Measurements from ENCODE around the gene SPTB.
A peak's percentile ranks its signal among the peaks of the same experiment; 100 is the strongest.

Gene SPTB

DNA sequence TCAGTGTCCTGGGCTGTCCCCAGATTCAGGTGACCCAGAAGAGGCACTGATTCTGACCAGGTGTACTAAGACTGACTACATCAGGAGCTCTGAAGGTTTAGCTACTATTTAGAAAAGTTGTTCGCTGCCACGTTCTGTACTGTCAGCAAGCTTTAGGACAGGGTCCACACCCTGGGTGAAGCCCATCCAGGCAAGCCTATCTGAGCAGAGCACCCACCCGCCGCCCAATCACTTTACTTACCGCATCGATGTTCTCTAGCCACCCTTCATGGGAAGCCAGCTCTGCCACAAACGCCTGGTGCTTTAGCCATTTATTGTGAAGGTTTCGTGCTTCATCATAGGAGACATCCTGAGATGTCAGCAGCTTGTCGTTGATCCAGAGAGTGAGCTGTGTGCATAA lies 95.7 kb downstream of the SPTB start:
- no peak for DNase-seq

DNA sequence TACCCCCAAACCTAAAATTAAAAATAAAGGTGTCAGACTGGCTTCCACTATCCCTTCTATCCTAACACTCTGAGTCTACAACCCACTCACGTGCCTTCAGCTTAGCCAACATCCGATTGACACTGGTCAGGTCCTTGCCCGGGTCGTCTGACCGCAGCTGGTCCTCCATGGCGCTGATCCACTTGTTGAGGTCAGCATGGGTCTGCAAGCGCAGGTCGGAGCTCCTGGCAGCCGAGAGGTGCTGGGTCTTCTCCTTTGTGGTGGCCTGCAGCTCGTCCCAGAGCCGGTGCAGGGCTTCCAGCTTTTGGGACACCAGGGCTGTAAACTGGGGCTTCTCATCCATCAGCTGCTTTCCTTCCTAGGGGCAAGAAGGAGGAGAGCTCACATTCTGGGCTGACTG lies 97.5 kb downstream of the SPTB start:
- DNase-seq = no peak

DNA sequence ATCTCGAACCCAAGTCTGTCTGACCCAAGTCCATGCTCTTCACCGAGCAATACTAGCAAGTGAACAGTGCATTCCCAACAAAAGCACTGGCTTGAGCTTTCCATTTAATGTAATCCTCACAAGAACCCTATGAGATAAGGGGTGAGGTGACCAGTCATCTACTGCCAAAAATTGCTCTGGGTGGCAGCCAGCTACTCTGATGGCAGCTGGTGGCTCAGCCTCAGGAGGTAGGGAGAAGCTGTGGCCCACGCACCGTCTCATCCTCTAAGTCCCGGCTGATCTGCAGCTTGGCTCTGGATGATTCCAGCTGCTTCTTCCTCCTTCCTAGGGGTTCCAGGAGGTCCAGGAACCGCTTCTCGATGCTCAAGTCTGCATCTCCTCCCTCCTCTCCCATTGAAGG lies 100.2 kb downstream of the SPTB start:
- DNase-seq = no peak

DNA sequence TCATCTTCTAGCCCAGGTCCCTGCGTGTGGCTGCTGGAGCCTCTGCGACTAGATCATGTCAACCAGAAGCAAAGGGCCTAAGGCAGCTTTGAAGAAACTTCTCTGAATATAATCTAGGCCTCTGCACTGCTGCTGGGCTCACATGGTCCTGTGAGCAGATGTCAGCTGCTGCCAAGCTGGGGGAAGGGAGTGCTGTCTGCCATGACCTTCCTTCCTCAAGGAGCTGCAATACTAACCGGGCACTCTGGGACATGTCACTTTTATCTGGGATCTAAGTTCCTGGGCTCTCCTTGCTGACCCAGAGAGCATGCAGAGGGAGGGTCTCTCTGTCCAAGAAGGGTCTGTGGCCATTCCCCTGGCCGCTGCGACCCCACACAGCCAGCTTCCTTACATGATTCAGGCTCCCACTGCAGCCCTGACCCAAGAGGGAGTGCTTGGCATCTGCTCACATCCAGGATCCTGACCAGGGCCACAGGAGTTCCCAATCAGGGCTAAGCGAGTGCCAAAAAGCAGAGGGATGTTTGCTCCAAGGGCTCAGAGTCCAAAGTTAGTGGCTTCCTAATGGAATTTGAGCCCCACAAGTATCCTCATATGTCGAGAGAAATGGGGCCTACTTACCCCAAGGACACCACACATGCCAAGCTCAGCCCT lies 101.5 kb downstream of the SPTB start:
- DNase-seq = no peak

DNA sequence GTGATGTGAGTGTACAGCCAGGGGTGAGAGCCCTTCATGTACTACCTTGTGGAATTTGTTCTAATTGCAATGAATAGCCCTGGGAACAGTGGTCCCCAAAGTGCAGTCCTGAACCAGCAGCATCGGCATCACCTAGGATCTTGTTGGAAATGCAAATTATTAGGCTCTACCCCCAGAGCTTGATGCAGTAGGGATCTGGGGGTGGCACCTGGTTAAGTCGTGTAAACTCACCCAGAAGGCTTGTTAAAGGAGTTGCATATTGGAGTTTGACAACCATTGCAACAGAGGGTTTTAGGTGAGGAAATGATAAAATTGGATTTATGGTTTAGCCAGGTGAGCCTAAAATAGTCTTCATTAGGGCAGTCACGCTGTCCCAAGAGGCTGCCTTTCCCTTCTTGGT lies 102.2 kb downstream of the SPTB start:
- no peak for DNase-seq

DNA sequence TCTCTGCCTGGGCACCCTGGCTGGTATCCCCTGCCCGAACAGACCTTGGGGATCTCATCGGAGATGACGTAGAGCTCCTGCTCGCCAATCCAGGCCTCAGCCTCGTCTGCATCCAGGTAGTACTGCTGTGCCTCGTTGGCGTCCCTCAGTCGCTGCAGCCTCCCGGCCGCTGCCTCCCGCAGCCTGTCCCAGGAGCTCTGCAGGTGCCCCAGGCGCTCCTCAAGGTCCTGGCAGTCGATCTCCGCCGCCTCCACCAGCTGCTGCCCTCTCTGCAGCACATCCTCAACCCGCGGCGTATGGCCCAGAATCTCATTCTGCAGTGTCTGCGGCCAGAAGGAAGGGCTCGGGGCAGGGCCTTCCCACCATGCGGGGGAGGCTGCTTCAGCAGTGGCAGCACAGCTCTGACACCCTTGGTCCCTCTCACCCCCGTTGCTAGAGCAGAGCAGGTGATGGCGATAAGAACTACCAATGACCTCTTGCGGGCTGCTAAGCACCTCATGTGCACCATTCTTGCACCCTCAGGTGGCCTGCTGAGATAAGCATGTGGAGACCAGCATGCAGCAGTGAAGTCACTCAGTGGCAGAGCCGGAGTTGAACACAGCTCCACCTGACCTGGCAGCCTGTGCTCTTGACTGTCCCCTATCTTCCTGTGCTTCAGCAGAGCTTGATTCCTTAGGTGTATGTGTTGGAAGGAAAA lies 104.5 kb downstream of the SPTB start:
- no peak for DNase-seq

DNA sequence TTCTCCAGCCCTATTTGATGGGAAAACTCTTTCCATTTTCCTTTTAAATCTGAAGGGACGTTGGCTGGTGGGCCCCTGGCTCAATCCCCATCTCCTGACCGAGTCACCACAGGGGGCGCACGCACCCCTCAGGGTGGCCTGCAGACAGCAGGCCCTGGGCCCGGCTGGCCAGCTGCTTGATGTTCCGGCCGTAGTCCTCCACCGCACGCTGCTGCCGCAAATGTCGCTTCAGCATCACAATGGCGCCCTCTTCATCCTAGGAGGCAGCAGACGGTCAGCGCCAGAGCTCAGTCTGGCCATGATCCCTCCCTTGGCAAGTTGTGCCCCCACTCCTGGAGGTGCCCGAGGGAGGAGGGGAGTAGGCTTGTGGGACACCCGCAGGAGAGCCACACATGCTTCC lies 105.4 kb downstream of the SPTB start:
- no peak for DNase-seq

DNA sequence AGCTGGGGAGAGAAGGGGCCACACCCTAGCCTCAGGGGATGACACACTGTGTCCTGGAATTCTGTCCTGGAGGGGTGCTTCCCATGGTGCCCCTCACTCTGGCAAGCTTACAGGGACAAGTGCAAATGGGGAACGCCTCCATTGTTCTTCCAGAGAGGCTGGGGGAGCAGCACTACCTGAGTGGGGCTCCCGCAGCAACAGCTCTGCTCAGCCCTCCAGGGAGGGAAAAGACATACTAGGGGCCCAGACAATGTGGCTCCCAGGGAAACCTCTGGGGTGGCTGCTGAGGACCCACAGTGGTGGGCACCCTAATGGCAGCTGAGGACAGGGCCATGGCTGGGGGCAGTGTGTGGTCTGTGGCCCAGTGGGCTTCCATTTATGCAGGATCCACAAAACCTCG lies 106.1 kb downstream of the SPTB start:
- DNase-seq = no peak

DNA sequence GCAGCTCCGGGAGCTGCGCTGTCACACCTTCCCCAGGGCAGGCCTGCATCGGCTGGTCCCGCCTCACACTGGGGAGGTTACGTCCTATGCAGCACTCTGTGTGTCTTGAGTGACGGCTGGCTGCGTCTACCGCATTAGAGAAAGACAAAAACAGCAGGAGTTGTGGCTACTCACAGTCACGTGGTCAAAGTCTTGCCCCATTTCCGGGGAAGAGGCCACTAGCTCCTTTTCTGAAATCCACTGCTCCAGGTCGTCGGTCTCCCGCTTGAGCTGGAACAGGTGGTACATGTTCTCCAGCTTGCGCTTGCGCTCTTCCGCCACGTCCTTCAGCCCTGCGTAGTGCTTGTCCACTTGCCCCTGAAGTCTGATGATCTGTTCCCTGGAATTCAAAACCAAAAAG lies 106.7 kb downstream of the SPTB start:
- DNase-seq = no peak

DNA sequence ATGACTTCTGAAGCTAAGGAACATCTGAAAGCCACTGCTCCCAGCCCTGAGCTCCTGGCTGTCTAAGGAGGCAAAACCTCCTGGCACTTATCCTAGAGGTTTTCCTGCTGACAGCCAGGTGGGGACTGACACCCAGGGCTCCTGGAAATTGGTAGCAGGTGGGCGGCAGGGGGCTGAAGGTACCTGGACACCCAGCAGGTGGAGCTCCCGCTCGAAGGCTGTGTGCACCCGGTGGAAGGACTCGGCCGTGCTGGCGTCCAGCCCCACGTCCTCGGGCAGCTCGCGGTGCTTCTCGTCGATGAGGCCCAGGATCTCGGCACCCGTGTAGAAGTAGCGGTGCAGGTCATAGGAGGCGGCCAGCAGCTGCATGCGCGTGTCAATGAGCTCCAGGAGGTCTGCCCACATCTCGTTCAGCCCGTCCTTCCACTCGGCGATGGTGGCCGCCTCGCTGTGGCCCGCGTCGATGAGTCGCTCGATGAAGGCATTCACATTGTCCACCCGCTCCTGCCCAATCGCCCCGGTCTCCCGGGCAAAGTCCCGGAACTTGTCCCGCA lies 107.2 kb downstream of the SPTB start:
- no peak for DNase-seq

DNA sequence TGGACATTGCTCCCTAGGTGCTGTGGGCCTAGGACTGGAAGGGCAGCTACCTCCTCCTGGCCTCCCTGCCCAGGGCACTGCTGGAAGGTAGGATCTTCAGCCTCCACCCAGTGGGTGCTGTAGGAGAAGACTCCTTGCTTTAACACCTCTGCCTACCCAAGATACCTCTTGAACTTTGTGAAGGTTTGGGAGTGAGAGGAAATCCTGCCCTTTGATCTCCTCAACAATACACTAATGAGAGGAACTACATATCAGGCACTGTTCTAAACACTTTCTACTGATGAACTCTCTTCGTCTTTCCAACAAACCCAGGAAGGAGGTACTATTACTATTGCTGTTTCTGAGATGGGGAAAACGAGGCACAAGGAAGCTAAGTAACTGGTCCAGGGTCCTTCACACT lies 108.5 kb downstream of the SPTB start:
- DNase-seq = no peak

DNA sequence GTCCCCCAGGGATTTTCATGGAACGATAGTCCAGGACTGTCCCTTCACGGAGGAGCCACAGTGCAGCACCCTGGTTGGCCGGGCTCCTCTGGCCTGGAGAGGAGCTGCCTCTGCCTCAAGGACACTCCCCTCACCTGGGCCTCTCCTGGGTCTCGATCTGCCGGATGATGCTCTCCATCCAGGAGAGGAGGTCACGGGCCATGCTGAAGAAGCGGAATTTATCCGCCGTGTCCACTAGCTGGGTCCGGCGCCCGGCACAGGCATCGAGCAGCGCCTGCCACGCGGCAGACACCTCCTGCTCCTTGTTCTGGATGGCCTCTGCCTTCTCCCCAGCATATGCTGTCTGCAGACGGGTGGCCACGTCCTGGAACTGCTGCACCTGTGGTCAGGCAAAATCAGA lies 109.0 kb downstream of the SPTB start:
- DNase-seq = no peak

DNA sequence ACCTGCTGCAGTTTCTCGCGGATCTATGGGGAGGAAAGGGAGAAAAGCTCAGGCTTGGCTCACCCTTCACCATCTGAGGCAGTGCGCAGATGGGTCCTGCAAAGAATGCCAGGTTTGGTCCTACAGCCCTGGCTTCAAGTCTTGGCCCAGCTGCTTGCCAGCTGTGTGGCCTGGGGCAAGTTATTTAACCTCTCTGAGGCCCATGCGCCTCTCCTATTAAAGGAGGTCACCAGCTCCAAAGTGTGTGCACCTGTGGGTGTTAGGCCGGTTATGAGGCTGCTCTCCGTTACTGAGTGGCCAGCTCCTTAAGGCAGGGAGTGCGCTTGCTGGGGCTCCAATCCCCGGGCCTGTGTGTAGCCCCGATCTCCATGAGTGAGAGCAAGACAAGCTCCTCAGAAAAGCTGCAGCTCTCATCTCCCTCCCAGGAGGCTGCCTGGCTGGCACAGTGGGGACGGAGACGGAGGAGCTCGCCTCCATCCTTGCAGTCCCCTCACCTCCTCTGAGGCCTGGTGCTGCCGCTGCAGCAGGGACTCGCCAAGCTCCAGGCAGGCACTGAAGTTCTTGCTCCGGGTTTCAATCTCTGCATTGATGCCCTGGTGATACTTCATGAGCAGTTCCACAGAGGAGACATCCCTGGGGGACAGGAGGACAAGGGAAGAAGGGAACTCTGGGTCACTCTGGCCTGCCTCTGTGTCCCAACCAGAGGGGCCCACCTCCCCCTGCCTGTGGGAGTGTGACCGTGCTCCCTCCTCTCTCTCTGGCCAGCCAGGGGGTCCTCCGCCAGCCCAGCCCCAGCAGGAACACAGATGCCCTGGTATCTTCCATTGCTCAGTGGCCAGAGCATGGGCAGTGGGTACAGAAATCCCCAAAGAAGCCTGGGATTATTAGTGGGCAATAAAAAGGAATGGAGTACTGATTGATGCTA lies 110.3 kb downstream of the SPTB start:
- no peak for DNase-seq

DNA sequence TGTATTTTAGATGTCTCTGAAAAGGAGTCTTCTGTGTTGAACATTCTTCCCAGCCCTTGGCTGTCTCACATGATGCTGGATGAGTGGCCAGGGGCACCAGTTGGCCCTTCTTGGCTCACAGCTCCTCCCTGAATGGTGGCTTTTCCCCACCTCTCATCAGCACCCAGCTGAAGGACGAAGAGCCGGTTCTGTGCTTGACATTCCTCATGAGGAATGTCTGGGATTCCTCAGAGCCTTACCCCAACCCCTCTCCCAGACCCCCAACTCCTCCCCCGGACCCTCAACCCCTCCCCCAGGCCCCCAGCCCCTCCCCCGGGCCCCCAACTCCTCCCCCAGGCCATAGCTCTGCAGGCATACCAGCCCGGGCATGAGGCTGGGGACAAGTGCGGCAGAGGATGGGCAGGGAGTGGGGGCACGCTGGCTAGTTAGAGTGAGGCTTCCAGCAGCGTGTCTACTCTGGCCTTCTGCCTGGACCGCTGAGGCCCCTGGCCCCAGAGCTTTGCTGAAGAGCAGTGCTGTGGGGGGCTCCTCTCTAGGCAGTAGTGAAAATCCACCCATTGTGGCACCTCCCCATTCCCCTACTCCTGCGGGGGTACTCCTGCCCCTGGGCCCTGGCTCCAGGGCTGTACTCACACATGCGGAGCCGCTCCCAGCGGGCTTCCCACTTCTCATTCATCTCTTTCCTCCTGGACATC lies 111.2 kb downstream of the SPTB start:
- DNase-seq = no peak

DNA sequence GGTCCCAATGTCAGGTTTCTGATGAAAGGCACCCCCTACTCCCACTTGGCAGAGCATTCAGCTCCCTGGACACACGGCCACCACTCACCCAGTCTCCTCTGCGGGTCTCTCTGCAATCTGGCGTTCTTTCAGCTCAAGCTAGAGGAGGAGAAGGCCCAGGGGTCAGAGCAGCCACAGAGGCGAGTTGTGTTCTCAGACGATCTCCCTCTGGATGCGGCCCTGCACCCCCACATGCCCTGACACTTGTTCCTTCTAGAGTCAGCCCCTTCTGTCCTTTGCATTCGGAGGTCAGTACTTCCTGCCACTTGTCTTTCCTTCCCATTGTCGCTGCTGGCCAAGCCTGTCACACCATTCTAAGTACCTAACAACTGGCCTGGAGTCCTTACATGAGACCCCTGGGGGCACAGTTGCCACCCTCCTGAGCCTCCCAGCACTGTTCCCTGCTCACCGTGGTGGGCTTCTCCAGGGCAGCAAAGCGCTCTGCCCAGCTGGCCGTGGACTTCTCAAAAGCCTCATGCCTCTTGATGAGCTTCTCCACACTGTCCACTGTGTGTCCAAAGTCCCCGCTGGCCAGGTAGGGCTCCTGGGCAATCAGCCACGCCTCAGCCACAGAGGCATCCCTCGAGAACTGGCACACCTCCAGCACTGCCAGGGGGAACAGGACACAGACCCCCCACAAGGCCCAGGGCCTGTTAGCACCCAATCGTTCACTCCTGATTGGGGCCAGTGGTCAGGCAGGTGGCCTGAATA lies 112.3 kb downstream of the SPTB start:
- DNase-seq = no peak

DNA sequence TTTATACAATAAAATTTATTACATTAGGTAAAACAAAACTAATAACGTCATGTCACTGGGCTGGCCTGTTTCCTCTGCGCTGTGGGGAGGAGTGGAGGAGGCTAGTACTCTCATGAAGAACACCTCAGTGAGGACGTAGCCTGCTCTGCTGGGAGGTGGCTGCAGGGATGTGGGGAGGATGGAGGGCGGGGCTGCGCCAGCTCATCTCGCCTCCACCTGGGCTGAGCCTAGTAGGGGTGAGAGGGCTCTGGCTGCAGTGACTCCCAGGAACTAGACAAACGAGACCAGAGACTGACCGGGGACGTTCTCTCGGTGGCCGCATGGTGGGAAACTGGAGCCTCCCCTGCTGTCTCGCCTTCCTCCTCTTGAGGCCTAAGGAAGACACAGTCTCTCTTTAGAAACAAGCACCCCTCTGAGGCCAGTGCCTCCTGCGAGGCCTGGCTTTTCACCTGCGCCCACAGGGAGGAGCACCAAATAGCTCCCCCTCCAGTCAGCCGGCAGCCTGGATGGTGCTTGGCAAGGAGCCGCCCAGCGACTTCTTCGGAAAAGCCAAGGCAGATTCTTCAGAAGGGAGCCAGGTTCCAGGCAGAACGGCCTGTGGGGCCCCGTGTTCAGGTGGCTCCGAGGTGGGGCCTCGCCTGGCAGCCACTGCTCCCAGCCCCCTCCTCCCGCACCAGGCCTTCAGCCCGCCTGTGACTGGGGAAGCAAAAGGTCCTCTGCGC lies 113.1 kb downstream of the SPTB start:
- DNase-seq = no peak

DNA sequence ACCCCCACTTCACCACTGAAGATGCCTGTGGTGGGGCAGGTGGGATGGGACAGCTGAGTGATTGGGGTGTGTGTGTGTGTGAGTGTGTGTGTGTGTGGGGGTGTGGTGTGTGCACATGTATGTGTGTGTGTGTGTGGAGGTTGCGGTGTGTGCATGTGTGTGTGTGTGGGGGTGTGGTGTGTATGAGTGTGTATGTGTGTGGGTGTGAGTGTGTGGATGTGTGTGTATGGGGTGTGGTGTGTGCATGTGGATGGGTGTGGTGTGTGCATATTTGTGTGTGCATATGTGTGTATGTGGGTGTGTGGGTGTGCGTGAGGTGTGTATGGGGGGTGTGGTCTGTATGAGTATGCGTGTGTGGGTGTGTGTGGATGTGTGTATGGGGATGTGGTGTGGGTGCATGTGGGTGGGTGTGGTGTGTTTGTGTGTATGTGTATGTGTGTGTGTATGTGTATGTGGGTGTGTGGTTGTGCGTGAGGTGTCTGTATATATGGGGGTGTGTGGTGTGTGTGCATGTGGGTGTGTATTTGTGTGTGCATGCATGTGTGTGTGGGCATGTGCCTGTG lies 113.9 kb downstream of the SPTB start:
- DNase-seq = no peak

DNA sequence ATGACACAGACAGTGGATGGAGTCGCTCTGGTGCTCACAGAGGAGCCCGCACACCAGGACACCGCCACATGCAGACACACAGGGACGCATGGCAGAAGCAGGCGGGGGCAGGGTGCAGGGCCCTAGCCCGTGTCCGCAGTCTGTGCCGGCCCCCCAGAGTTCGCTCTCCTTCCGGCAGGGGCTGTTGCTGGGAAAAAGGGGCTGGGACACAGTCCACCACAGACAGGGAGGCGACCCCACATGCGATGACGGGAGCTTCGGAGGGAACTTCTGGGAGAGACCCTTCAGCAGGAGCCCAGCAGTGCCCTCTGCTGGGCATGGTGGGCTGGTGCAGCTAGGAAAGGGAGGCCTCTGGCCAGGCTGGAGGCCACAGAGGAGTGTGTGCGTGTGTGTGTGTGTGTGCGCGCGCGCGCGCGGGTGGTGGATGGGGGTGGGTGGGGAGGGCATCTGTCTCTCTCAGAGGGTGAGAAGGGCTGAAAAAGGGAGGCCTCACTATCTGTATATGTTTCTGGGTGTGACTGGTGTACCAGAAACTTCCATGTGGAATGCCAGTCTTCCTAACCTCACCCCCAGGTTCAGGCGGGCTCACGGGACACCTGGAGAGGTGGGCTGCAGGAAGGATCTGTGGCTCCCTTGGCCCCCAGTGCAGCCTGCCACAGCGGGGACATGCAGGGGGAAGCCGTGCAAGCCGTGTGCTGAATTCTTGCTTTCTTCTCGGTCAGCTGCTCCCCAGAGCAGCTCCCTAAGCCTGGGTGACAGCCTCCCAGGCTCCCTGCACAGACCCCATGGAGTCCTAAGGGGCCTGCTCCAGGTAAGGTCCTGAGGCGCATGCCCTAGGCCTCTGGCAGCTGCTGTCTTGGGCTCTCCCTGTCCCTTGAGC lies 114.8 kb downstream of the SPTB start:
- peak; percentile 40 to 56 for DNase-seq

DNA sequence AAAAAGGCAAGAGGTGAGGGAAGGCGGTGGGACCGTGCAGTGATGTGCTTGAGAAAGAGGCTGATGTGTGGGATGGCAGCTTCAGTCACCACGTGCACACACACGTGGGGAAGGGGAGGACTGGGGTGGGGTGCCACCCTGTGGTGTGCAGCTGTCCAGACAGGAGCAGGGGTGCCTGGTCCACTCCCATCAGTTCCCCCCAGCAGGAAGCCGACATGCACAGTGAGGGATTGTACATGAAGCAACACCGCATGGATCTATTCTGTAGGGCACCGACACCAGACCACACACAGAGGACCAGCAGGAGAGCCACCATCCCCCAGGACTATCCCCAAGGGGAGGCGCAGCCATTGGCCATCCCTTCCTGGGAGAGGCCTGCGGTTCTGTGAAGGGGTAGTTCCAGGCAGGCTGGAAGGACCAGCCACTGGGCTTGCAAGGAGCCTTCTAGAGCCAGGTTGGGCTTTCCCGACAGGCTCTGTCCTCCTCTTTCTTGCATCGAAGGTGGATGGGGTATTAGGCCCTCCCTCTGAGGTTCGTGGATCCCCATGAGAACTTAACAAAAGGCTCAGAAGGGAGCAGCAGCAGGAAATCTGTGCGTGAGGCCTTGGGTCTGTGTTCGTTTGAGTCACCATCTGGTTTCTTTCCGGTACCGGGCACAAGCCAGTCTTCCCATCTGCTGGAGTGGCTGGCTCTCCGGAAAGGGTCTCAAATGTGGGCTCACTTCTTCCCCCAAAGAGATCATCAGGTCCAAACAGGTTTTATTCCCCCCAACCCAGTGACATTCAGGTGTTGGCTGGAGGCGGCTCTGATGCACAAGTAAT lies 115.7 kb downstream of the SPTB start:
- DNase-seq = no peak
